GM21526 (cell line): Measurements from ENCODE around the gene SCAPER.
"Not testable (repeated sequence)": the region's sequence is repeated elsewhere in the genome, so short reads cannot be mapped to it uniquely, and the experiment has no call there.

Experiments used
- ATAC-seq: cut with Tn5 transposase; IDR thresholded peaks from one replicate; pipeline ENCODE4 v1.9.1; 2021; ENCODE audit warnings: moderate library complexity; ENCODE audit not compliant: unreplicated experiment, low FRiP score

The SCAPER gene

GRCh38 chr15:76795217-76795616 is 109.9 kb downstream of the SCAPER start:
- ATAC-seq, result no peak

- no peak for ATAC-seq
Observed at GRCh38 chr15:76793162-76793561, 112.0 kb downstream of the SCAPER start.

- ATAC-seq, result no peak
Observed at GRCh38 chr15:76791511-76791910, 113.6 kb downstream of the SCAPER start.

GRCh38 chr15:76787273-76787672 is 117.9 kb downstream of the SCAPER start:
- ATAC-seq, result no peak

GRCh38 chr15:76776969-76777368 is 128.2 kb downstream of the SCAPER start:
- ATAC-seq, result no peak

GRCh38 chr15:76776480-76776879 is 128.7 kb downstream of the SCAPER start:
- no peak for ATAC-seq

GRCh38 chr15:76773234-76773633 is 131.9 kb downstream of the SCAPER start:
- no peak for ATAC-seq

GRCh38 chr15:76772776-76773175 is 132.4 kb downstream of the SCAPER start:
- no peak for ATAC-seq

GRCh38 chr15:76764004-76764403 is 141.1 kb downstream of the SCAPER start:
- no peak for ATAC-seq

- no peak for ATAC-seq
Observed at GRCh38 chr15:76763554-76763953, 141.6 kb downstream of the SCAPER start.

GRCh38 chr15:76756381-76756780 is 148.8 kb downstream of the SCAPER start:
- no peak for ATAC-seq

- no peak for ATAC-seq
Observed at GRCh38 chr15:76753771-76754170, 151.4 kb downstream of the SCAPER start.

- ATAC-seq, result no peak
Observed at GRCh38 chr15:76753131-76753530, 152.0 kb downstream of the SCAPER start.

- ATAC-seq, result no peak
Observed at GRCh38 chr15:76752549-76752948, 152.6 kb downstream of the SCAPER start.

- no peak for ATAC-seq
Observed at GRCh38 chr15:76737573-76737972, 167.6 kb downstream of the SCAPER start.

- ATAC-seq, result not testable (repeated sequence)
Observed at GRCh38 chr15:76732321-76732720, 172.8 kb downstream of the SCAPER start.

GRCh38 chr15:76730262-76730661 is 174.9 kb downstream of the SCAPER start:
- no peak for ATAC-seq

GRCh38 chr15:76718863-76719262 is 186.3 kb downstream of the SCAPER start:
- ATAC-seq, result no peak

- no peak for ATAC-seq
Observed at GRCh38 chr15:76714950-76715349, 190.2 kb downstream of the SCAPER start.

- ATAC-seq, result peak; percentile 65
Observed at GRCh38 chr15:76711351-76711827, 193.8 kb downstream of the SCAPER start.

- not testable (repeated sequence) for ATAC-seq
Observed at GRCh38 chr15:76704032-76704431, 201.1 kb downstream of the SCAPER start.

GRCh38 chr15:76696840-76697239 is 208.3 kb downstream of the SCAPER start:
- no peak for ATAC-seq

- ATAC-seq, result not testable (repeated sequence)
Observed at GRCh38 chr15:76692546-76692945, 212.6 kb downstream of the SCAPER start.
